GM19240 (cell line): Measurements from ENCODE around the gene ZNF100.
"Not testable (repeated sequence)": the region's sequence is repeated elsewhere in the genome, so short reads cannot be mapped to it uniquely, and the experiment has no call there.

Experiments used
- DNase-seq: peaks from one replicate; pipeline ENCODE4 v3.0.0; 2011; ENCODE audit warnings: low spot score; ENCODE audit not compliant: insufficient read length

Gene ZNF100

DNA sequence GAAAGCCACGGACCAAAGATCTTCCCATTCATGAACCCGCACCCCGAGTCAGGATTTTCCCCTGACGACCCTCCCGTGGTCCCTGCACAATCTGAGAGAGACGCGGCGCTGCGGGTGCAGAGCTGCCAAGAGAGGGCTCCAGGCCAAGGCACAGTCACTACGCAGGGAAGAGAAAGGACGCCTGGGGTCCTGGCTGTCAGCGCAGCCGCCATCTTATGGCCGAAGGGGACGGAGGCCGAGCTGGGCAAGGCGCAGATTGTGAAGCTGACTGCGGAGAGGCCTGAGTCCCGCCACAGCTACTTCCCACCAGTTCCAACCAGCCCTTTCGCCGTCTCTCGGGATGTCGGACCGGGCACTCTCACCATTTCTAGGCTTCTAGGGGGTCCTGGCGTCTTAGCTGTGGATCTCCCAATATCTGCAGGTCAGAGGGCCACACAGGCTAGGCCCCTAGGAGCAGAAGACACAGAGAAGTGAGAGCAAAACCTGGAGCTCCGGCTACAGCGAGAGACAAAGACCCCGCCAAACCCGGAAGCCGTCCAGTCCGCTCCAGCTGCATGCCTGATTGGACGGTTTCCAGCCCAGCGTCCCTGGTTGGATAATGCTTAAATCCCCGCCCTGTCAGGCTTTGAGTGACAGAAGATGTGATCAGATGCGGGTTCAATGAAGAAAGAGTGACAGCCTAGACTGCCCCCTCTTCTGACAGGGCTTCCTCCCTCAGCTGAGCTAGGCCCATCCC is at the start of gene ZNF100:
Gene ZNF100 (minus strand): TSS at position 515 of the 736 bp plus-strand sequence. CDS start 150 bp downstream, at position 365.
- peak; percentile 38 for DNase-seq

DNA sequence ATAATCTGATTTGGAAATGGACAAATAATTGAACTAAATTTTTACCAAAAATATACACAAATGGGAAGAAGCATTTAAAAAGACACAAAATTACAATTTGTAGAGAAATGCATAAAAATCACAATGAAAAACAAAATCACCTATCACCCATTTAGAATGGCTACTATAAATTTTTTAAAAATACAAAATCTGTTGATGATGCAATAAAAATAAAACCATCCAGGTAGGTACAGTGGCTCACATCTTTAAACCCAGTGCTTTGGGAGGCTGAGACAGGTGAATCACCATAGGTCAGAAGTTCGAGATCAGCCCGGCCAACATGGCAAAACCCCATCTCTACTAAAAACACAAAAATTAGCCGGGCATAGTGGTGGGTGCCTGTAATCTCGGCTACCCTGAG is 45.1 kb upstream of the ZNF100 start:
- no peak for DNase-seq

DNA sequence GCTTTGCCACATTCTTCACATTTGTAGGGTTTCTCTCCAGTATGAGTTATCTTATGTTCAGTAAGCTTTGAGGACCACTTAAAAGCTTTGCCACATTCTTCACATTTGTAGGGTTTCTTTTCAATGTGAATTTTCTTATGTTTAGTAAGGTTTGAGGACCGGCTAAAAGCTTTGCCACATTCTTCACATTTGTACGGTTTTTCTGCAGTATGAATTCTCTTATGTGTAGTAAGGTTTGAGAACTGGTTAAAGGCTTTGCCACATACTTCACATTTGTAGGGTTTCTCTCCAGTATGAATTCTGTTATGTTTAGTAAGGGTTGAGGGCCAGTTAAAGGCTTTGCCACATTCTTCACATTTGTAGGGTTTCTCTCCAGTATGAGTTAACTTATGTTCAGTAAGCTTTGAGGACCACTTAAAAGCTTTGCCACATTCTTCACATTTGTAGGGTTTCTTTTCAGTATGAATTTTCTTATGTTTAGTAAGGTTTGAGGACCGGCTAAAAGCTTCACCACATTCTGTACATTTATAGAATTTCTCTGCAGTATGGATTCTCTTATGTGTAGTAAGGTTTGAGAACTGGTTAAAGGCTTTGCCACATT is 41.1 kb upstream of the ZNF100 start:
- DNase-seq: not testable (repeated sequence)

DNA sequence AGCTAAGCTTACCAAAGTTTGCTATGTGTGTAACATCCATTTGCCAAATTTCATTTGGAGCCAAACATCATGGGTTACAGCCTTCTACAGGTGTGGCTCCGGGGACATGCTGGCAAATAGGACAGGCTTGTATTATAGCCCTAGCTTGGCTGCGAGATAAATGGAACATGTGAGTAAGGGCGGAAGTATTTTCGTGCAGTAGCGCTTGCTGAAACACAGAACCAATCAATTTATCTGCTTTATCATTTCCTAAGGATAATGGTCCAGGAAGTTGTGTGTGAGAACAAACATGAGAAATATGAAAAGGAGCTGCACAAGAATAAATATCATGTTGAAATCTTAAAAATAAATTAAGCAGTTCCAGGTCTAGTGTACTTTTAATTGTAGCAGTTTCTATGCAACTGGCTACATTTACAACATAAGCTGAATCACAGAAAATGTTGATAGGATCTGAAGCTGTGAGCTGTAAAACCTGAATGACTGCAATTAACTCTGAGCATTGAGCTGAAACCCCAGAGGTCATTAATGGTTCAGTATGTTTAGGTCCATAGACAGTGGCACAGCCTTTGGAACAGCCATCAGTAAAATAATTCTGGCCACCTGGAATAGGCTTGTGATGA is 22.2 kb upstream of the ZNF100 start:
- DNase-seq: no peak

DNA sequence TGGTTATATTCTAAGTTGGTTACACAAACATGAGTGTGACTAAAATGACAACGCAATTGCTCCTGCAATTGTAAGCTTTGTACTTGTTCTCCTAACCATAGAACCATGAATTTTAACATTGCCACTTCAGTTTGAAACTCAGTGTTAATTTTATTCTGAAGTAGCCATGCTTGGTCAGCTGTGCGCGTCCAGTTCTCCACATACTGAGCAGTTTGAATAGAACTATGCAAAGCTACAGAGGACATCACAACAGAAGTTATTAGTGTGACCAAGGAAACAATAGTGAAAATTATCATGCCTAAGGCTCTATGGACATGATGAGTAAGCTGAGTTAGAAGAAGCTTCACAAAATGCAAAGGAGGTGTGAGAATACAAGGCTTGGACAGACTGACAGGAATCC is 19.6 kb upstream of the ZNF100 start:
- DNase-seq: no peak

DNA sequence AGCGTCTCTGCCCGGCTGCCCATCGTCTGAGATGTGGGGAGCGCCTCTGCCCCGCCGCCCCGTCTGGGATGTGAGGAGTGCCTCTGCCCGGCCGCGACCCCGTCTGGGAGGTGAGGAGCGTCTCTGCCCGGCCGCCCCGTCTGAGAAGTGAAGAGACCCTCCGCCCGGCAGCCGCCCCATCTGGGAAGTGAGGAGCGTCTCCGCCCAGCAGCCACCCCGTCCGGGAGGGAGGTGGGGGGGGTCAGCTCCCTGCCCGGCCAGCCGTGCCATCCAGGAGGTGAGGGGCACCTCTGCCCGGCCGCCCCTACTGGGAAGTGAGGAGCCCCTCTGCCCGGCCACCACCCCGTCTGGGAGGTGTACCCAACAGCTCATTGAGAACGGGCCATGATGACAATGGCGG is 8.4 kb upstream of the ZNF100 start:
- not testable (repeated sequence) for DNase-seq

DNA sequence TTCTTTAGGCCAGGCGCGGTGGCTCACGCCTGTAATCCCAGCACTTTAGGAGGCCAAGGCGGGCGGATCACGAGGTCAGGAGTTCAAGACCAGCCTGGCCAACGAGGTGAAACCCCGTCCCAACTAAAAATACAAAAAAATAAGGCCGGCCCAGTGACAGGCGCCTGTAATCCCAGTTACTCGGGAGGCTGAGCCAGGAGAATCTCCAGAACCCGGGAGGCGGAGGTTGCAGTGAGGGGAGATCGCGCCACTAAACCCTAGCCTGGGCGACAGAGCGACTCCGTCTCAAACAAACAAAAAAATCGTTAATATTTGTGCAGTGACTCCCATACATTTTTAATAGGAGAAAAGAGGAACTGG is 694 bp downstream of the ZNF100 start:
- DNase-seq: not testable (repeated sequence)

DNA sequence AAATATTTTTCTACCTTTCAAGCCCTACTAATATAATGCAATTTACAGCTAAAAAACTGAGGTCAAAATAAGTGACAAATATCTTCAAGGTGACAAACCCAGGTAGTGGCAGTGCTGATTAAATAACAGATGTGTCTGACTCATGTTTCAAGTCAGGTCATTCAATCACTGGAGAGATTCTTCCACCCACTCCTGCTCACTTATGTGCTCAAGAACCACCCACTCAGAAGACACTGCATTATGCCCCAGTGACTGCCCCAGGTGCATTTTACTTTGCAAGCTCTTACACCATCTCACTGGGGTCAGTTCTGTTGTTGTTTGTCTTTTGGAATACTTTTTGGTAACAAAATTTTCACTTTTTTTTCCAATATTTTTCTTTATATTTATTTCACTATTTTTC is 2.2 kb downstream of the ZNF100 start:
- DNase-seq: no peak

DNA sequence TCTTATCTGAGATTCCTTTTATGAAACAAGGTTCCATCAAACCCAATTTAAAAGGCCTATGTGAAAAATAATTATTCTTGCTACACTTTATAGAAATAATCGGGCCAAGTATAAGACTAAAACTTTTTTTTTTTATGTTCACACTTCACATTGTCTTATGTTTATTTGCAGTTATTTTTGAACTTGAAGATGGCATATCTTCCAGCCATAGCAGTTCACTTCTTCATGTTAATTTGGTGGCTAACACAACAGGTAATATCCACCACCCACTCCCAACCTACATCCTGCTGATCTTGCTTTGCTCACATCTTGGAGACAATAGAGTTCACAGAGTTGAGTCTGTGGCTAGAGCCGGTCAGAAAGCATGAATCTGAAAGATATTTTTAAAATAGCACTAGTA is 5.8 kb downstream of the ZNF100 start:
- not testable (repeated sequence) for DNase-seq

DNA sequence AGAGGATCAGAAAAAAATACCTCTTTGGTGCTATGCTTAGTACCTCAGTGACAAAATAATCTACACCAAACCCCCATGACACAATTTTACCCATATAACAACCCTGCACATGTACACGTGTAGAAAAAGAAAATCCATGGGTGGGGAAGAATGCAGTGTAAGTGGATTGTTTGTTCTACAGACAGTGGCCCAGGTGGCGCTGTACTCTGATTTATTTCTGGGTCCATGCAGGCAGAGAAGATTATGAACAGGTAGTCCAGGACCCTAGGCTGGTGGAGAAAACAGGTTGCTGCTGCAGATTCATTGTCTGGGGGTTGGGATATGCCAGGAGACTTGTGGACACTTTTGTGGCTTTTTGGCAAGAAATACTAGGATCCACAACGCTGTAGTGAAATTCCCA is 9.1 kb downstream of the ZNF100 start:
- no peak for DNase-seq

DNA sequence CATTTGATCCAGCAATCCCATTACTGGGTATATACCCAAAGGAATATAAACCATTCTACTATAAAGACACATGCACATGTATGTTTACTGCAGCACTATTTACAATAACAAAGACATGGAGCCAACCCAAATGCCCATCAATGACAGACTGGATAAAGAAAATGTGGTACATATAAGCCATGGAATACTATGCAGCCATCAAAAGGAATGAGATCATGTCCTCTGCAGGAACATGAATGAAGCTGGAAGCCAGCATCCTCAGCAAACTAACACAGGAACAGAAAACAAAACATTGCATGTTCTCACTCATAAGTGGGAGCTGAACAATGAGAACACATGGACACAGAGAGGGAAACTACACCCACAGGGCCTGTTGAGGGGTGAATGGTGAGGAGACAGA is 11.8 kb downstream of the ZNF100 start:
- DNase-seq: not testable (repeated sequence)

DNA sequence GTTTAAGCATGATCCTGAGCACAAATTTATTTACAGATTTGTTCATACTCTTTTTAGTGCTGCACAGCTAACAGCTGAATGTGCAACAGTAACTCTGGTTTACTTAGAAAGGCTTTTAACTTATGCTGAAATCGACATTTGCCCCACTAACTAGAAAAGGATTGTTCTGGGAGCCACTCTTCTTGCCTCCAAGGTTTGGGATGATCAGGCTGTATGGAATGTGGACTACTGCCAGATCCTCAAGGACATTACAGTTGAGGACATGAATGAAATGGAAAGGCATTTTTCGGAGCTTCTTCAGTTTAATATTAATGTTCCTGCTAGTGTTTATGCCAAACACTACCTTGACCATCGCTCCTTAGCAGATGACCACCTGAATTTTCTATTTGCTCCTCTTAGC is 16.0 kb downstream of the ZNF100 start:
- no peak for DNase-seq

DNA sequence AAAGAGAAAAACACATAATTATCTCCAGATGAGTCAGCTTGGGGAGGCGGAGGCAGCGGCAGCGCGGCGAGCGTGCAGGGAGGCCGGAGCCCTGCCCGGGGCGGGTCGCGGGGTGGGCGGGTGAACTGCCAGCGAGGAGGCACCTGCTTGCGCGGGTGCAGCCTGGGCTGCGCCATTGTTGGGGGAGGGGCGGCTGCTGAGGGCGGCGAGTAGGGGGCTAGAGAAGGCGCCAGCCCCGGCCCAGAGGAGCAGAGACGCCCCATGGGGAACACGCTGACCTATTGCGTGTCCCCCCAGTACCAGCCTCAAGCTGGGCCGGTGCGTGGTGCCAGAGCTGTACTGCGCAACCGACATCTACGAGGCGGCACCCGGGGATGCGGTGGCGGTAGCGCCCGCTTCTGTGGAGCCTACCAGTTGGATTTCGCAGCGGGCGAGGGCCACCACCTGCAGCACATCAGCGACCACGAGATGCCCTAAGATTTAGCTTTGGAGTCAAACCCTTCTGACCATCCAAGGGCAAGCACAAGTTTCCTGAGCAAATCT is 16.7 kb downstream of the ZNF100 start:
- no peak for DNase-seq

DNA sequence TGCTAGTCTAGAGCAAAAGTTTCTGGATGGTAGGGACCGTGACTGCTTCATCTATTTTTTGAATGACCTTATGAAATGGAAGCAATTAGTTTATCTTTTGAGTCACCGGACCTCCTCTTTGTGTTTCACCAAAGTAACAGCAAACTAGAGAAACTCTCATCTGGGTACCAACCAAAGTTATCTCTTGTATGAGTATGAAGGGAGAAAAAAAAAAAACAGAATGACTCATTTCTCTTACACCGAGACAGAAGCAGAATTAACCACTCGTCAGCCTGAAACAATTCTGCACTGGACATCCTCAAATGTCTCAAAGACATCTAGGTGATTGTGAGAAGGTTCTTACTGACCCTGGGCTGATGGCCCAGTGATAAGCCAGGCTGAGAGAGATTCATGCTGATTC is 18.3 kb downstream of the ZNF100 start:
- no peak for DNase-seq

DNA sequence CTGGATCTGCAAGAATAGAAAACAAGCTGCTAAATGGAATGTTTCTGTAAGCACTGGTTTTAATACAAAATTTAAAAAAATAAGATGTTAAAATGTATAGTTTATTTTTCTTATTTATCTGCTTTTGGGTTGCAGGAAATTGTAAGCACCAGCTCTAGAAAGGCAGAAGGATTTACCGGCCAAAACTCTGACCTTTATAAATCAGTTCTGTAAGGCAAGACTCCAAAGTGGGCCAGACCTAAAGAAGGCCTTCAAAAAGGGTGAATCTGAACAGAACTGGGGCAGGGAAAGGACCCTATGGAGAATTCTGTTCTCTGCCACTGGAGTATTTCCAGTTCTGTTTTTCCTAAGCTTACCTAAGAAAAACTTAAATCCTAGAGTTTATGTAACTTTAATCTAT is 19.3 kb downstream of the ZNF100 start:
- DNase-seq: no peak

DNA sequence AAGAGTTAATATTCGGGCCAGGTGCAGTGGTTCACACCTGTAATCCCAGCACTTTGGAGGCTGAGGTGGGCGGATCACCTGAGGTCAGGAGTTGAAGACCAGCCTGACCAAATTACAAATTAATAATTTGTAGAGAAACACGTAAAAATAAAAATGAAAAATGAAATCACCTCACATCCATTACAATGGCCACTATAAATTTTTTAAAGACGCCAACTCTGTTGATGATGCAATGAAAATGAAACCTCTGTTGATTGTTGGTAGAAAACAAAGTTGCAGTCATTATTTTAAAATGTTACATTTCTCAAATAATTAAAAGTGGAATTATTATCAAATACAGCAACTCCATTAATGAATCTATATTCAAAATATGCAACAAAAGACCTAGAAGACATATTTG is 26.8 kb downstream of the ZNF100 start:
- DNase-seq: no peak

DNA sequence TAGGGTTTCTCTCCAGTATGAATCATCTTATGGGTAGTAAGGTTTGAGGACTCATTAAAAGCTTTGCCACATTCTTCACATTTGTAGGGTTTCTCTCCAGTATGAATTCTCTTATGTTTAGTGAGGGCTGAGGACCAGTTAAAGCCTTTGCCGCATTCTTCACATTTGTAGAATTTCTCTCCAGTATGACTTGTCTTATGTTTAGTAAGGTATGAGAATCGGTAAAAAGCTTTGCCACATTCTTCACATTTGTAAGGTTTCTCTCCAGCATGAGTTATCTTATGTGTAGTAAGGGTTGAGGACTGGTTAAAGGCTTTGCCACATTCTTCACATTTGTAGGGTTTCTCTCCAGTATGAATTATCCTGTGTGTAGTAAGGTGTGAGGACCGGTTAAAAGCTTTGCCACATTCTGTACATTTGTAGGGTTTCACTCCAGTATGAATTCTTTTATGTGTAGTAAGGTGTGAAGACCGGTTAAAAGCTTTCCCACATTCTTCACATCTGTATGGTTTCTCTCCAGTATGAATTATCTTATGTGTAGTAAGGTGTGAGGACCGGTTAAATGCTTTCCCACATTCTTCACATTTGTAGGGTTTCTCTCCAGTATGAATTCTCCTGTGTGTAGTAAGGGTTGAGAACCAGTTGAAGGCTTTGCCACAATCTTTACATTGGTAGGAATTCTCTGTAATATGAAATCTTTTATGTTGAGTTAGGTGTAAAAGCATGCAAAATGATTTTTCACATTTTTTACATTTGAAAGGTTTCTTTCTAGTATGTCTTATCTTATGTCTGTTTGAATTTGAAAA is 40.2 kb downstream of the ZNF100 start:
- DNase-seq: not testable (repeated sequence)

DNA sequence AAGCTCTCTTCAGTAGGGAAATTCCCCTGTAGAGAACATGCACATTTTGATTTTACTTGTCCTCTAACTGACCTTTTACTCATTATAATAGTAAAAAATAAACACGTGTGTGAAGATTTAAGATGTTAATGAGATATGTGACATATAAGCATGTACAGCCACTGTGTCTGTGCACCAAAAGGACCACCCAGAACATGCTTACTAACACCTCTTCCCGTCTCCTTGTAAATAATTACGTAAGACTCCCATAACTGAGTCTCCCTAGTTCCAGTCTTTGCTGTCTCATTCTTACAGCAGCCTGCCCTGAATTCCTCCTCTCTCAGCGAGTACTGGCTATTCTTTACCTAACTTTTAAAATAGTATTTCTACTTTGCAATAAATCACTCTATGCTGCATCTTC is 53.6 kb downstream of the ZNF100 start:
- DNase-seq: no peak

DNA sequence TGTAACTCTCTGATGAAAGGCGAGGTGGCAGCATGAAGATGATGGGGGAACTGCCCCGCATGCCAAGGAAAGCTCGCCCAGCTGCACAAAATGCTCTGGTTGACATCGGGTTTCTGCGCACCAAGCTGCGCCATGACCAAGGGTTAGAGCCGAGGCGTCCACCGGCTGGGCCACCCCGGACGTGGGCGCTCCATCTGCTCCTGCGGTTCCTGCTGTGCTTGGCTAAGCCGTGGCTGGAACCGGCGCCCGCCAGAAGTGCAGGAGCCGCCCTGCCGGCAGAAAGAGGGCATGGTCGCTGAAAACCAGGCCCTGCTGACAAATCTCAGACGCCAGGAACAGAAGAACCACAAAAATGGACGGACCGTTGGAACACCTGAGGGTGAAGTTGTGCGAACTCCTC is 57.9 kb downstream of the ZNF100 start:
- no peak for DNase-seq

DNA sequence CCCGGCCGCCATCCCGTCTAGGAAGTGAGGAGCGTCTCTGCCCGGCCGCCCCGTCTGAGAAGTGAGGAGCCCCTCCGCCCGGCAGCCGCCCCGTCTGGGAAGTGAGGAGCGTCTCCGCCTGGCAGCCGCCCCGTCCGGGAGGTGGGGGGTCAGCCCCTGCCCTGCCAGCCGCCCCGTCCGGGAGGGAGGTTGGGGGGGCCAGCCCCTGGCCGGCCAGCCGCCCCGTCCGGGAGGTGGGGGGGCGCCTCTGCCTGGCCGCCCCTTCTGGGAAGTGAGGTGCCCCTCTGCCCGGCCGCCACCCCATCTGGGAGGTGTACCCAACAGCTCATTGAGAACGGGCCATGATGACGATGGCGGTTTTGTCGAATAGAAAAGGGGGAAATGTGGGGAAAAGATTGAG is 59.5 kb downstream of the ZNF100 start:
- not testable (repeated sequence) for DNase-seq

DNA sequence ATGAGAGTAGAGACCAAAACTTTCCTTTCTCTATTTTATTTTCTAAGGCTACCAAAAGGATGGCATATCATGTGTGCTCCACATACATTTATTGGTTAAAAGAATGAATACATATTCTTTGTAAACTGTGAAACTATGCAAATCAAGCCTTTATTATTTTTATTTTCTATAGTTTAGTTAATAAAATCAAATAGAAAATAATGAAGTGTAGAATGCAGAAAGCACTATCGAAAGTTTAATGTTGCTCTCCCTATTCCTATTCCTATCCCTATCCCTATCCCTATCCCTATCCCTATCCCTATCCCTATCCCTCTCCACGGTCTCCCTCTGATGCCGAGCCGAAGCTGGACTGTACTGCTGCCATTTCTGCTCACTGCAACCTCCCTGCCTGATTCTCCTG is 60.3 kb downstream of the ZNF100 start:
- DNase-seq: no peak

DNA sequence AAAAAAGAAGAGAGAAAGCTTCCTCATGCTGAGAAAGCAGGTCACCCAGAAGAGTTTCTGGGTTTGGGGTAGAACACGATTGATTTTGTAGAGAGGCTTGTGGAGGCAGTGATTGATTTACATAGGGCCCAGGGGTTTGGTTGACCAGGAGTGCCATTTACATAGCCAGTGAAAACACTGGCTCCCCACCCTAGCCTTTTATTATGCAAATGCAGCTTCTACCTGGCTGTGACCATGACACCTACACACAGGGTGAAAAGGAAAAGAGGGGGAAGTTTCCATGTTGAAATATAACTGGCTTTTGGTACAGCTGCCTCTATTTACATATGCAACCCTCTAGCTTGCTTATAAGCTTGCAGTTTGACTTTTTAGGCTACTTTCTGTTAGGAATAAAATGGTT is 62.0 kb downstream of the ZNF100 start:
- no peak for DNase-seq
